ENCODE results near the gene ZC2HC1C. TPM values are rescaled to one million over a fixed set of nuclear protein-coding genes. Genes with fewer than 3 reads are reported as not detected.
"Not testable (repeated sequence)": the region's sequence is repeated elsewhere in the genome, so short reads cannot be mapped to it uniquely, and the experiment has no call there.

ZC2HC1C gene
- polyA plus RNA-seq, 1 donor: 2.0 TPM

DNA sequence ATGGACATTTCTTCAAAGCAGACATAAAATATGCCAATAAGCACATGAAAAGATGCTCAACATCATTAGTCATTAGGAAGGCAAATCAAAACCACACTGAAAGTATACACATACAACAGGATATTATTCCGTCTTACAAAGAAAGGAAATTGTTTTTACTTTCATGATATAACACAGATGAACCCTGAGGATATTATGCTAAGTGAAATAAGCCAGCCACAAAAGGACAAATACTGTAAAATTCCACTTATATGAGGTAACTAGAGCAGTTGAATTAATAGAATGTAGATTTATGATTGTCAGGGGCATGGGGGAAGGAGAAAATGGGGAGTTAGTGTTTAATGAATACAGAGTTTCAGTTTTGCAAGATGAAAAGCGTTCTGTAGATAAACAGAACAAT, 9.8 kb upstream of the ZC2HC1C start:
- no peak for DNase-seq

DNA sequence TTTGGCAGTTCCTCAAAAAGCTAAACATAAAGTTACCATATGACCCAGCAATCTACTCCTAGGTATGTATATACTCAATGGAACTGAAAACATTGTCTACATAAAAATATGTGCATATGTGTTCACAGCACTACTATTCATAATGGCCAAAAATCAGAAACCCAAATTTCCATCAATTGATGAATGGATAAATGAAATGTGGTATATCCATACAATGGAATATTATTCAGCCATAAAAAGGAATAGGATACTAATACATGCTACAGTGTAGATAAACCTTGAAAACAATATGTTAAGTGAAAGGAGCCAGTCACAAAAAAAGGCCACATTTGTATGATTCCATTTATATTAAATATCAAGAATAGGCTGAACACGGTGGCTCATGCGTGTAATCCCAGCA, 9.0 kb upstream of the ZC2HC1C start:
- DNase-seq: no peak

DNA sequence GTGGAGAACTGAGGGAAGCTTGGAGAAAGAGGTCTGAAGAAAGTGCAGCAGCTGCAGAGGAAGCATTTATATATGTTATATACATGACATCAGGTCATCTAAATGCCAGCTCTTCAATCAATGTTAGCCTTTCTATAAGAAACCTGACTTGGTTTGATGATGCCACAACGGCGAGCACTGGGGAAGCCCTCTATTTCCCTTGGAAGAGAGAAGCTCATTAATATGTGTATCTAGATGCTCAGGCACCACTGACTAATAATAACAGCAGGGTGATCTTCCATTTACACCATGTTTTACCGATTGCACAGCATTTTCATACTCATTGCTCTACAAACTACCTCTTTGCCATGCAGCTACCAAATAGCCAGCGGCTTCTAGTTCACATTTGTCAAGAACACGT, 6.4 kb upstream of the ZC2HC1C start:
- no peak for DNase-seq

DNA sequence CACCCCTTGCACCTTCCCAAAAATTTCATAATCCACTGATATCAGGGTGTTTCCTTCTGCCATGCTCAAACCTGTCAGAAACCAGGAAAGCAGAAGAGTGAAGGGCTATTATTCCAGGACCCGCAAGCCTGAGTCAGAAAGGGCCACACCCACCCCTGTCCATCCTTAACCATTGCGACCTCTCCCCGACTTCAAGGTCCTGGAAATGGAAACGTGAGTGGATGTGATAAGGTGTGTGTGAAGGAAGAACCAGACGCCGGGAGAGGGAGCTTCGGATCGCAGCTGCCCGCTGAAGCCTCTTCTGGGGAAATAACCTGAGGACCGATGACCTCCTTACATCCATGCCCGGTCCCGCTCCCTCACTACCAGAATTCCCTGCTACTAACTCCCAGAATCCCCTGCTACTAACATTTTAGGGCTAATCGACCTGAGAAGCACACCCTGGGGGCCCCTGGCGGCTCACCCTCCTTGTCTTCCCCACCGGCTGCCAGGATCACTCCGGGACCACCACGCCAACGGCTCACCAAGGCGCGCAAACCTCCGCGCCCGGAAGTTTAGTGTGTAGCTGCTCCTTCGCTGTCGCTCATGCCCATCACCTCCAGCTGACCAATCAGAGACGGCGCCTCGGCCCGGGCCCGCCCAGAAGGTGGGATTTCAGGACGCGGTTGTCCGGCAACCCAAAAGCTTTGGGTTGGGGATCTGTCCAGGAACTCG, 5.8 kb upstream of the ZC2HC1C start, which contains the start of gene ACYP1:
Gene ACYP1 (minus strand): TSS at position 534 of the 714 bp plus-strand sequence. CDS start 471 bp downstream, at position 63.
- DNase-seq: peak; percentile 93

DNA sequence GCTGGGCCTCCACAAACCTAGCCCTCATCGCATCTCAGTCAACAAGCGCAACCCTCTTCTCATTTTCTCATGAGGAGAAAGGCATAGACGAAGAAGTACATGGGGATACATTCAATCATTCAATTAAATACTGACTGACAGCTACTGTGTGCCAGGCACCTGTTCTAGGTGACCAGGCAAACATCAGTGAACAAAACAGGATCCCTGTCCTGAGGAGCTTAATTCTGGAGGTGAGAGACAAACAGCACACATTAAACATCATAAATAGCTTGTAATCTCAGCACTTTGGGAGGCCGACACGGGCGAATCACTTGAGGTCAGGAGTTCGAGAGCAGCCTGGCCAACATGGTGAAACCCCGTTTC, 5.3 kb upstream of the ZC2HC1C start:
- DNase-seq: no peak

DNA sequence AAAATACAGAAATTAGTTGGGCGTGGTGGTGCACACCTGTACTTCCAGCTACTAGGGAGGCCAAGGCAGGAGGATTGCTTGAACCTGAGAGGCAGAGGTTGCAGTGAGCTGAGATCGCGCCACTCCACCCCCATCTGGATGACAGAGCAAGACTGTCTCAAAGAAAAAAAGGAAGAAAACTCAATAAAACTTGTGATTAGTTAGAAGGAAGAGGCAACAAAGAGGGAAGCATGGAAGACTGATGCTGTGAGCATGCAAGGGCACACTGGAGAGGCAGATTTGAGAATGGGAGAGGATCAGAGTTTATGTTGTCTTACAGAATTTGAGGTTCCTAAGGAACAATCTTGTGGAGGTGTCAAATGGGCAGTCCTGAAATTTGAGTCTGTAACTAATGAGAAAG, 2.8 kb upstream of the ZC2HC1C start:
- DNase-seq: no peak

DNA sequence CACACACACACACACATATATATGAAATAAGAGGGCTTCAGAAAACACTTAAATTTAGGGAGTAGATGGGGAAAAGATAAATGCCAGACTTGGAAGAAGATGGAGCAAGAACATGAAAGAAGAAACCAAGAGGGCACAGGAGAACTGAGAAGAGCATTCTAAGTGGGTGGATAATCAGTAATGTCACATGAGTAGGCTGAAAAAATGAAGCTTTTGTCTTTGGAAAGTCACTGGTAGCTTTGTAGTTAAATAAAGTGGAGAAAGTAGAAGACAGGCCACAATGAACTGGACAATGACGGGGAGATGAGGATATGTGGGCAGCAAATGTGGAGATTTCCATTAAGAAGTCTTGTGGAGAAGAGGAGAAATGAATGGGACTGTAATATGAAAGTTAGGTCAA, 2.2 kb upstream of the ZC2HC1C start:
- no peak for DNase-seq

DNA sequence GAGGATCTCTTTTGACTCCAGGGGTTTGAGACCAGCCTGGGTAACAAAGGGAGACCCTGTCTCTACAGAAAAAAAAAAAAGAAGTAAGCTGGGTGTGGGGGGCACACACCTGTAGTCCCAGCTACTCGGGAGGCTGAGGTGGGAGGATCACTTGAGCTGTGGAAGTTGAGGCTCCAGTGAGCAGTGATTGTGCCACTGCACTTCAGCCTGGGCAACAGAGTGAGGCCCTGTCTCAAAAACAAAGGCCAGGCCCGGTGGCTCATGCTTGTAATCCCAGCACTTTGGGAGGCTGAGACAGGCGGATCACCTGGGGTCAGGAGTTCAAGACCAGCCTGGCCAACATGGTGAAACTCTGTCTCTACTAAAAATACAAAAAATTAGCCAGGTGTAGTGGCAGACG, 1.7 kb upstream of the ZC2HC1C start:
- not testable (repeated sequence) for DNase-seq

DNA sequence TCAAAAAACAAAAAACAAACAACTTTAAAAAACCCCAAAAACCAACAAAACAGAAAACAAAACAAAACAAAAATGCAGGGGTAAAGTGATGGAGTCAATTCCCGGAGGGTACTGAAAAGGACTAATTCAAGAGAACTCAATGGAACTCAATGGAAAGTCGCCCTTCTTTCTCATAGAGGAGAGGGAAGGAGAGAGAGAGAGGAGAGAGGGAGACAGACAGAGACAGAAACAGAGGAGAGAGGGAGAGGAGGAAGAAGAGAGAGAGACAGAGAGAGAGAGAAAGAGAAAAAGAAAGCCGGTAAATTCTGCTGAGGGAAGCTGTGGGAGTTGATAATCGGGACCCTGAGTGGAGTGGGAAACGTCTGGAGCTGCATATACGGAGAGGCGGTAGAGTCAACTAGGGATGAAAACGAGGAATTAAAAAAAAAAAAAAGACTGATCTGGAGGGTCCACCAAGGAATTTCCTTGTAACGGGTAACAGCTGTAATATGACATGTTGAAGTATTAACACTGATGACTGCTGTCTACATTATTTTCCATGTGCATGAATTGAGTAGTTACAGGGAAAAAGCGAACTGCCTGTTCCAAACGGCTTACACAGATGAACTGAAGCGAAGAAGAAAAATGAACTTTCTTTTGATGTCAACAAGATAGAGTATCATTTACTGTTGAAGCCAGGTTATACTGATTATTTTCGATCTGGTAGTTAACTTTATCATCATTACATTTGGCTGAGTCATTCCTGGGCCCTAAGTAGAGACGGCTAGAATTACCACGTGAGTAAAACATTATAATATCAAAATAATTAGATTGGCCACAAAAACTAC, 934 bp upstream of the ZC2HC1C start:
- DNase-seq: peak; percentile 49

DNA sequence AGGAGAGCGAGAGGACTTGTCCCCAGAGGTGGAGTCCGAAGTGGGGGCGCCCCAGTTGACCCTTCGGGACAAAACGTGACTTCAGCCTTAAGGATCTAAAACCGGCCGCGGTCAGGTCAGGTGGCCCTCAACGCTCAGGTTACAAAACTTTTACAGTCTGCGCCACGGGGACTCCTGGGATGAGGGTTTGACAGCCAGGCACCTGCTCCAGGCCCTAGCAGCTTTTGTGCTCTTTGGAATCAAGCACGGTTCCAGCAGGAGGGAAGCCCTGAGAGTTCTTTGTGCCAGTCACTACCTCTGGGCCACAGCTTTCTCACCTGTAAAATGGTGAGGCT, 337 bp downstream of the ZC2HC1C start:
- DNase-seq: no peak

DNA sequence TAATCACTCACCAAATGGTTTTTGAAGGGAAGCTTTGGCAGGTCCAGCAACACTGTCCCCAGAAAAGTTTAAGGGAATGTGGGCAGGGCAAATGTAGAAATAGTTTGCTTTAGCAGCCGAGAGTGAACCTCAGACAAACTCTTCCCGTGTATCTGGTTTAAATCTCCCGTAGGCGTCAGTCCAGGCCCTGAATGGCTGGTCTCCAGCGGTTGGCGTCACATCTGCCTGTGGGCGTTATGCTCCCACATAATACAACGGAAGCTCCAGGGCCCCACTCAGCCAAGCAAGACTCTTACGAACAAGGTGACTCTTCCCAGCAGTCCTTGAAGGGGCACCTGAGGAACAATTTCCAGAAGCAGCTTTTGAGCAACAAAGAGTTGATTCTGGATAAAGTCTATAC, 942 bp downstream of the ZC2HC1C start:
- peak; percentile 54 for DNase-seq

DNA sequence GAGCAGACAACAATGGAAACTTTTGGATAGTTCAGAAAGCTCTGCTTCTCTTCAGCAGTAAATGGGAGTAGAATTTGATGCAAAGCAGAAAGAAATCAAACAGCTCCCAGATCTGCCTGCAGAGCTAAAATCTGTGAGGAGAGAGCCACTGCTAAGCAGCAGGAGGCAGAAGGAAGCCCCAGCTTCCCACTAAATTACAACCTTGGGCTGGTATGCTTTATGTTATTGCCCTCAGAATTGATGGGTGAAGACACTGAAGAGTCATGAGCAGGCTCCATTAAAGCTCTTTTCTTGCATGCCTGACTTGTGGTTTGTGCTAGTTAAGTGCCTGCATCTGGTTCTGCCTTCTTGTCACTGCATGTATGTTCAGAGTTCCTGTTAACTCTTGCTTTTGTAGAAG, 8.4 kb downstream of the ZC2HC1C start:
- no peak for DNase-seq

DNA sequence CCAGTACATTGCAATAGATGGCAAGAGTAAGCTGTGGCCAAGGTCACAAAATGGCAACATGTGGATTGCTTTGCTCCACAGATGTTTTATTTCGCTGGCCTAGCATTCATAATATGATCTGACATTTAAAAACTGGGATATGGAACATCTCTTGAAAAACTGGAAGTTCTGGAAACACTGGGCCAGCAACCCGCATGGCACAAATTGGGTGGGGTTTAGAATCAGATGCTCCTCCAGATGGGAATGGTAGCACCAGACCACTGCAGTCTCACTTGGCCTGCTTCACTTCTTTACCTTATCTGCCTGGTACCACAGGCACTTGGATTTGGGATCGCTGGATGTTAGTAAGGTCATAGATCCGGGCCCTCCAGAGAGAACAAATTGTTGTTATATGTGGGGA, 10.1 kb downstream of the ZC2HC1C start:
- DNase-seq: no peak

DNA sequence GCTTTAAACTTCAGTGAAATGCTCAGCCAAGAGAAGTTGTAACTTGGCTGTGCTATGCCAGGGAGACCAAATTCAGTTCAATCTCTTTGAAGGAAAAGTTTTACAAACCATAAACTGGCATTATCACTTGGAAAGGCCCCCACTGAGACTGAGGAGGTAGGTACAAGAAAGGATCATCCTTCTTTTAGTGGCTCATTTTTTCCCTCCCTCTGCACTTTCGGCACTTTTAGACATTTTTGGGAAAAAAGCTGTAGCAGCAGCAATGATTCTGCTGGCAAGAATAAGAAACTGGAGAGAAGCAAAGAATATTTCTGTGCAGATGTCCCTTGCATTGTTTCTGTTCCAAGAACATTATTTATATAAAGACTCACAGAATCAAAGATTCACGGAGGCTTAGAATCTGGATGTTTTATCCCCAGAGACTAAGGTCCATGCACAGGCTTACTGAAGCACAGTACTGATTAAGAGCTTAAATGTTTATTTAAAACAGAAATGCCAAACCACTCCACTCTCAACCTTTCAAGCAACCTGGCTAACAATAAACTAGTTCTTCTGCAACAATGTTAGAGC, 12.3 kb downstream of the ZC2HC1C start:
- DNase-seq: peak; percentile 53

DNA sequence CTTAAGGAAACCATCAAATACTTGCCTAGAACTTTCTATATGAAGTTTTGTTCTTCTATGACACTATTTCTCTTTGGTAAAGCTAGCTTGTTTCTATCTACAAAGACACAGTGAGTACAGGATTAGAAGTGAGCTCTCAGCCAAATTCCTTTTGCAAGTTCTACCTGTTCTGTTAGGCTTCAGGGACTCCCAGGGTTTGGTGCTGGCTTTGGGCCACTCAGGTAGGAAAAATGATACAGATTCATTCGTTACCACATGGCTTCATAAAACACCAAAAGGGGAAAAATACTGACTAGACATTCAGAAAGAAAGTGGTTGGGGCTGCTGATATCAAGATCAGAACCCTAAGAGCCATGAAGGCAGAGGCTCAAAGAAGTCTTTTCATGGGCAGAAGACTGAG, 13.8 kb downstream of the ZC2HC1C start:
- no peak for DNase-seq

DNA sequence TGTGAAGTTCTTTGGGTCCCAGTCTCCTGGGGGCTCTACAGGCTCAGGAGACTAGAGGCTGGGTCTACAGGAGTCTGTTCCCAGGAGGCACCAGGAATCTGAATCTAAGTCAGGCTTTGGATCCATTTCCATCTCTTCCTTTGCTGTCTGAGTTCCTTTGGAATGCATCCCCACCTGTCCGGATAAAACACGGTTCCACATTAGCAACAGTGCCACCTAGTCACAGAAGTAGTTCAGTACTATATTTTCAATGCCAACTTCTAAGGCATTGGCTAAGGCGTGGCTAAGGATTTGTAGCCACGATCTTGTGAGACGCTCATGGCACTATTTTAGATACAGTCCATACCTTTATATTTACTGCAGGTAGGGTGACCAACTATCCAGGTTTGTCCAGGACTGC, 15.1 kb downstream of the ZC2HC1C start:
- DNase-seq: no peak

DNA sequence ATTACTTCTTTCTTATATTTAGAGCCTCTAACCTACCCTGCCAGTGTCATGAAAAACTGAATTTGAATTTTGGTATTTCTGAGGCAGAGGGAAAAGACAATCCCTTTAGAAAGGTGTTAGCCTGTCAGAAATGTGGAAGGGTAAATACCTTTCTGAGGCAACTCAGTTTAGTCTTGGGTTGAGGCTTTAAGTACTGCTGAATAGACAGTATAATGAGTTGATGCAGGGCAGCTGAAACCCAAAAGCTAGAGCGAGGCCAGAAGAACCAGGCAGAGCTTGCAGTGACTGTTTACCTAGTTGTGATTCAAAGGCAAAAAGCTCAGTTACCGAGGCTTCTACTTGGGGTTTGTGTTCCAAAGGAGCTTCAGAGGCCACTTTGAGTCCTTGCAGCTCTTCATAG, 18.7 kb downstream of the ZC2HC1C start:
- no peak for DNase-seq

DNA sequence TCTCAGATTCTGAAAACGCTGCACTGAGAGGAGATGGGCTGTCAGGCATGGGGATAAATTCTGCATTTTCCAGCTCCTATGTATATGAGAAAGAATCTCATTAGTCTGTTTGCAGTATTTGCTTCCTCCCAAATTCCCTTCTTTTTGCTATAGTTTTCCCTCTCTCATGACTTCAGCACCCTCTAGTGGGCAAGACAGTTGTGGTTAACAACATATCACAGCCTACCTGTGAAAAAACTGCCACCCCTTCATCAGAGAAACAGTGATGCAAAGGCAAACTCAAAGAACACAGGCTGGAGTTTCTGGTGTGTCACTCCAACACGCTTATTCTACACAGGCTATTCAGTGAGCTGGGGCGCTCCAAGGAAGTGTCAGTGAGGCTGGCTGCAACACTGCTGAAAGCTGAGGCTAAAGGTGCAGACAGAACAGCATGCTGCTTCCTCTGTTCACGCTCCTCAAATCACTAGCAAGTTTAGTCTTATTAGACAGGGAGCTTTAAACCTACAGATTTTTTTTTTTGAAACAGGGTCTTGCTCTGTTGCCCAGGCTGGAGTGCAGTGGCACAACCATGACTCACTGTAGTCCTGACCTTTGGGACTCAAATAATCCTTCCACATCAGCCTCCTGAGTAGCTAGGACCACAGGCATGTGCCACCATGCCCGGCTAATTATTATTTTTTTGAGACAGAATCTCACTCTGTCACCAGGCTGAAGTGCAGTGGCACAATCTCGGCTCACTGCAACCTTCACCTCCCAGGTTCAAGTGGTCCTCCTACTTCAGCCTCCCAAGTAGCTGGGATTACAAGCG, 19.3 kb downstream of the ZC2HC1C start:
- peak; percentile 49 for DNase-seq

DNA sequence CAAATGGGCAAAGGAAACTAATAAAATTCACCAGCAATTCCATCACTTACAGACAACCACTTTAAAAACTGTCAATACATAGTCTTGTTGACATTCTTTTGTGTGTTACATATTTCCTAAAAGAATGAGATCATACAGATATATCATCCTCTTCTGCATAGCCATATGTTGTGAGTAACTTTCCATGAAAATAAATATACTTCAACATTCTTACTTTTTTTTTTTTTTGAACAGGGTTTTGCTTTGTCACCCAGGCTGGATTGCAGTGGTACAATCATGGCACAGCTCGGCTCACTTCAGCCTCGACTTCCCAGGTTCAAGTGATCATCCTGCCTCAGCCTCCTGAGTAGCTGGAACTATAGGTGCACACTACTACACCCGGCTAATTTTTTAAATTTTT, 20.9 kb downstream of the ZC2HC1C start:
- no peak for DNase-seq

DNA sequence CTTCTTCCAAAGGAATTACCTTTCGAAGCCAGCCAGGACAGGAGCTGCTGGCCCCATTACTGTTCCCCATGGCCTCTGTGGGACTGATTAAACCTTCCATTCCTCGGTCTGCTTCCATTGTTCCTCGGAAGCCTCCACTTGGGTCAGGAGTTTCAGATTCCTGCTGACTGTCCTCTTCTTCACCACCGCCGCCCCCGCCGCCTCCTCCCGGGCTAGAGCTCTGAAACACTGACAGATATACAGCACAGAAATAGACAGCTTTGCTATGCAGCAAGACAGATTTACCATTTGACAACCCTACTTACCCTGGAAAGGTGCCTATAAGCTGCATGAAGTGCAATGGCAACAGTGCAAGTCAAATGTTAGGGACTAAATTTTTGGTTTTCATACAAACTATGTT, 21.8 kb downstream of the ZC2HC1C start:
- no peak for DNase-seq

DNA sequence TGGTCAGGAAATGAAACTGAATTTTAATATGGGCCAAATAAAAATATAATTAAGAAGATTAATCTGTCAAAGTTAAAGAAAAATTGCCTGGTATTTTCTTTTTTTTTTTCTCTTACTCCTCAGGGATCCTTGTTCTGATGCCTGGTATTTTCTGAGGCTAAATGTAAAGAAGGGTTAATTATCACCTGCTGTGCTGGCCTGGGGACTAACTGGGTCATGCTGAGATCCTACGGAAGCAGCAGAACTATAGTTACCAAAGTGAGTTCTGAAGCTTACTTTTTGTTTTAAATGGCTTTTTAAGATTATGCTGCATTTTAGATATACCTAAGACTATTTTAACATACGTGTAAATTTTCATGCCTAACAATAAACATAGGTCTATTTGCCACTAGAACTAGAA, 23.3 kb downstream of the ZC2HC1C start:
- no peak for DNase-seq

DNA sequence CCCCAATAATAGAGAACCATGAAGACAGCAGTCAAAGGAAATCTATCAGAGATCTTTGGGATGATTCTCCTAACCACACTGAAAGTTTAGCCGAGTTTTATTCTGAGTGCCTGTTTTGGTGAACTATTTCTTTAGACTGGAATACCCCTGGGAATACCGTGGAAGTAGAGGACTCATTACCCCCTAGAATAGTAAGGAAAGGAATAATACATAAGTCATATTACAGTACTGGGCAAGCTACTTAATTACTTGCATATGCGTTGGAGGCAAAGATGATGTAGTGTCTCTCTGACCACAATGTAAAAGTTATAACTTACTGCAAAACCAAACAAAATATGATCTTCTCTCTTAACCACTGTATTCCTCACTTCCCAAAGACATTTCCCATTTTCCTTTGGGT, 25.5 kb downstream of the ZC2HC1C start:
- no peak for DNase-seq

DNA sequence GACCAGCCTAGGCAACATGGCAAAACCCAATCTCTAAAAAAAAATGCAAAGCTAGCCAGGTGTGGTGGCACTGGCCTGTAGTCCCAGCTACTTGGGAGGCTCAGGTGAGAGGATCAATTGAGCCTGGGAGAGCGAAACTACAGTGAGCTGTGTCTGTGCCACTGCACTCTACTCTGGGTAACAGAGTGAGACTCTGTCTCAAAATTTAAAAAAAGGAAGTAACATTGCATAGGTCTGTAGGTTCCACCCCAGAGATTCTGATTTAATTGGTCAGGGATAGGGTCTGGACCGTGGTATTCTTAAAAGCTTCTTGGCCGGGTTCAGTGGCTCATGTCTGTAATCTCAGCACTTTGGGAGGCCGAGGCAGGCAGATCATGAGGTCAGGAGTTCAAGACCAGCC, 26.2 kb downstream of the ZC2HC1C start:
- no peak for DNase-seq

All from hindlimb muscle (tissue), 1 donor.